Mesenchymal stem cell (in vitro differentiated cells and primary cell): ENCODE results near the gene PDE11A.

Source experiments
- DNase-seq: peaks from one replicate; pipeline ENCODE4 v3.0.0-alpha.2; 2013
- H2AFZ ChIP-seq: one replicate; pipeline ENCODE4 v1.6.1; 2013; ENCODE audit warnings: low read depth, mild to moderate bottlenecking, control low read depth, inconsistent platforms, low read length, moderate library complexity
- H2AK5ac ChIP-seq: 2 replicates; pipeline ENCODE4 v1.6.1; 2013; ENCODE audit warnings: low read length, moderate library complexity, mild to moderate bottlenecking, inconsistent platforms; ENCODE audit not compliant: severe bottlenecking
- H2BK120ac ChIP-seq: one replicate; pipeline ENCODE4 v1.6.1; 2013; ENCODE audit warnings: low read depth, mild to moderate bottlenecking, inconsistent platforms, low read length, moderate library complexity
- H2BK12ac ChIP-seq, 2 experiments: one replicate each; pipeline ENCODE4 v1.6.1; 2013; ENCODE audit warnings: inconsistent platforms in 2 of 2, low read length in 2 of 2, mild to moderate bottlenecking in 2 of 2, moderate library complexity in 2 of 2, control low read depth in 1 of 2
- H2BK15ac ChIP-seq: one replicate; pipeline ENCODE4 v1.6.1; 2013; ENCODE audit warnings: mild to moderate bottlenecking, low read depth, inconsistent platforms; ENCODE audit not compliant: poor library complexity, severe bottlenecking
- H2BK5ac ChIP-seq: 2 replicates; pipeline ENCODE4 v1.6.1; 2013; ENCODE audit warnings: low read depth, mild to moderate bottlenecking, low read length, control low read depth, inconsistent platforms; ENCODE audit not compliant: poor library complexity, severe bottlenecking
- H3K14ac ChIP-seq, 2 experiments: one replicate each; pipeline ENCODE4 v1.6.1; 2013; ENCODE audit warnings: inconsistent platforms in 2 of 2, low read length in 2 of 2, control low read depth in 1 of 2, mild to moderate bottlenecking in 1 of 2, moderate library complexity in 1 of 2
- H3K18ac ChIP-seq, 2 experiments: one replicate each; pipeline ENCODE4 v1.6.1; 2013; ENCODE audit warnings: inconsistent platforms in 2 of 2, low read length in 2 of 2, control low read depth in 1 of 2, low read depth in 1 of 2, mild to moderate bottlenecking in 1 of 2
- H3K23ac ChIP-seq, 2 experiments: one replicate each; pipeline ENCODE4 v1.6.1; 2013; ENCODE audit warnings: inconsistent platforms in 2 of 2, low read length in 2 of 2, mild to moderate bottlenecking in 2 of 2, moderate library complexity in 2 of 2, control low read depth in 1 of 2
- H3K27ac ChIP-seq: 2 replicates; pipeline ENCODE4 v1.5.1; 2013; ENCODE audit warnings: mild to moderate bottlenecking, moderate library complexity, low read length, control low read depth, inconsistent platforms; ENCODE audit not compliant: poor library complexity, severe bottlenecking
- H3K27me3 ChIP-seq, 2 experiments: 2 replicates each; pipeline versions ENCODE4 v1.6.1 to v1.7.0; 2013; ENCODE audit warnings: low read length in 2 of 2, mild to moderate bottlenecking in 2 of 2, moderate library complexity in 2 of 2, control low read depth in 1 of 2, inconsistent platforms in 1 of 2; ENCODE audit not compliant: control insufficient read depth in 1 of 2, insufficient read depth in 1 of 2
- H3K36me3 ChIP-seq, 2 experiments: 2 replicates each; pipeline versions ENCODE4 v1.6.1 to v1.7.0; 2013; ENCODE audit warnings: low read length in 2 of 2, control low read depth in 1 of 2, inconsistent platforms in 1 of 2, low read depth in 1 of 2, mild to moderate bottlenecking in 1 of 2; ENCODE audit not compliant: insufficient read depth in 2 of 2, control insufficient read depth in 1 of 2
- H3K4ac ChIP-seq, 2 experiments: one replicate each; pipeline ENCODE4 v1.6.1; 2013; ENCODE audit warnings: inconsistent platforms in 2 of 2, low read length in 2 of 2, mild to moderate bottlenecking in 2 of 2, moderate library complexity in 2 of 2, control low read depth in 1 of 2, low read depth in 1 of 2
- H3K4me1 ChIP-seq: 2 replicates; pipeline ENCODE4 v1.6.1; 2013; ENCODE audit warnings: low read depth, low read length, control low read depth; ENCODE audit not compliant: control insufficient read depth, insufficient read depth
- H3K4me2 ChIP-seq: 2 replicates; pipeline ENCODE4 v1.6.1; 2013; ENCODE audit warnings: low read length, mild to moderate bottlenecking, inconsistent platforms; ENCODE audit not compliant: poor library complexity, severe bottlenecking
- H3K4me3 ChIP-seq, 2 experiments: 2 replicates each; pipeline versions ENCODE4 v1.5.1 to v1.7.0; 2013; ENCODE audit warnings: low read length in 2 of 2, mild to moderate bottlenecking in 2 of 2, control low read depth in 1 of 2, low read depth in 1 of 2; ENCODE audit not compliant: insufficient read depth in 1 of 2
- H3K79me1 ChIP-seq: replicated peaks from 2 replicates; pipeline ENCODE4 v1.6.1; 2013; ENCODE audit warnings: mild to moderate bottlenecking, control low read depth, low read length, inconsistent platforms; ENCODE audit not compliant: poor library complexity, severe bottlenecking
- H3K9ac ChIP-seq: 2 replicates; pipeline ENCODE4 v1.7.0; 2013; ENCODE audit warnings: mild to moderate bottlenecking, low read length, moderate library complexity
- H3K9me3 ChIP-seq: 2 replicates; pipeline ENCODE4 v1.7.0; 2013; ENCODE audit warnings: mild to moderate bottlenecking, low read length; ENCODE audit not compliant: control insufficient read depth
- H4K8ac ChIP-seq: one replicate; pipeline ENCODE4 v1.6.1; 2013; ENCODE audit warnings: inconsistent platforms, mild to moderate bottlenecking, low read length, moderate library complexity
- H4K91ac ChIP-seq: one replicate; pipeline ENCODE4 v1.6.1; 2013; ENCODE audit warnings: mild to moderate bottlenecking, low read length, inconsistent platforms
- WGBS: methylation state at CpG from one replicate; pipeline ENCODE4 v1.1.7; 2013; ENCODE audit warnings: mixed read lengths; 5-methylcytosine and 5-hydroxymethylcytosine counted together

Gene PDE11A

DNA sequence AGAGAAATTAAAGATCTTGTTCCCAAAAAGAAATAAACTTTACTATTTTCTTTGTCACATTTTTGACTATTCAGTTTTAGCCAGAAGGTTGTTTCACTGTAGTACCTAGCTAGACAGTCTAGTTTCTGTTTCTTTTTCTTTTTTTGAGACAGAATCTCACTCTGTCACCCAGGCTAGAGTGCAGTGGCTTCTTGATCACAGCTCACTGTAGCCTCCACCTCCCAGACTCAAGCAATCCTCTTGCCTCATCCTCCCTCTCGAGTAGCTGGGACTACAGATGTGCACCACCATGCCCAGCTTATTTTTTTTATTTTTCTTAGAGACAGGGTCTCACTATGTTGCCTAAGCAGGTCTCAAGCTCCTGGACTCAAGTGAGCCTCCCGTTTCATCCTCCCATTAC, 41.9 kb upstream of the PDE11A start:
- H3K9me3 ChIP-seq, result no peaks in the 10 kb centered on the region
- H2BK5ac ChIP-seq, result no peak overlapping the region
- no peak overlapping the region for H3K23ac ChIP-seq
- no peak overlapping the region for H3K4me2 ChIP-seq
- no peak overlapping the region for H4K91ac ChIP-seq
- no peak overlapping the region for H3K4ac ChIP-seq
- no peak overlapping the region for H3K27ac ChIP-seq
- no peaks in the 10 kb centered on the region for H3K4me1 ChIP-seq
- no peak overlapping the region for H3K4me3 ChIP-seq
- H2BK12ac ChIP-seq, result no peak overlapping the region
- H3K18ac ChIP-seq, result no peak overlapping the region
- no peaks in the 10 kb centered on the region for H3K27me3 ChIP-seq
- no peak overlapping the region for H4K8ac ChIP-seq
- H2AK5ac ChIP-seq, result no peak overlapping the region
- no peak overlapping the region for H2AFZ ChIP-seq
- DNase-seq, result no peak
- H2BK120ac ChIP-seq, result no peak overlapping the region
- H3K9ac ChIP-seq, result peak overlapping the region; percentile 91
- WGBS, result 92% methylated on average over 2 of the region's 2 CpGs
- peaks cover 13% of the 10 kb centered on the region for H3K79me1 ChIP-seq
- no peak overlapping the region for H2BK15ac ChIP-seq
- peaks cover 0 to 34% of the 10 kb centered on the region in 2 experiments for H3K36me3 ChIP-seq
- H3K14ac ChIP-seq, result no peak overlapping the region

DNA sequence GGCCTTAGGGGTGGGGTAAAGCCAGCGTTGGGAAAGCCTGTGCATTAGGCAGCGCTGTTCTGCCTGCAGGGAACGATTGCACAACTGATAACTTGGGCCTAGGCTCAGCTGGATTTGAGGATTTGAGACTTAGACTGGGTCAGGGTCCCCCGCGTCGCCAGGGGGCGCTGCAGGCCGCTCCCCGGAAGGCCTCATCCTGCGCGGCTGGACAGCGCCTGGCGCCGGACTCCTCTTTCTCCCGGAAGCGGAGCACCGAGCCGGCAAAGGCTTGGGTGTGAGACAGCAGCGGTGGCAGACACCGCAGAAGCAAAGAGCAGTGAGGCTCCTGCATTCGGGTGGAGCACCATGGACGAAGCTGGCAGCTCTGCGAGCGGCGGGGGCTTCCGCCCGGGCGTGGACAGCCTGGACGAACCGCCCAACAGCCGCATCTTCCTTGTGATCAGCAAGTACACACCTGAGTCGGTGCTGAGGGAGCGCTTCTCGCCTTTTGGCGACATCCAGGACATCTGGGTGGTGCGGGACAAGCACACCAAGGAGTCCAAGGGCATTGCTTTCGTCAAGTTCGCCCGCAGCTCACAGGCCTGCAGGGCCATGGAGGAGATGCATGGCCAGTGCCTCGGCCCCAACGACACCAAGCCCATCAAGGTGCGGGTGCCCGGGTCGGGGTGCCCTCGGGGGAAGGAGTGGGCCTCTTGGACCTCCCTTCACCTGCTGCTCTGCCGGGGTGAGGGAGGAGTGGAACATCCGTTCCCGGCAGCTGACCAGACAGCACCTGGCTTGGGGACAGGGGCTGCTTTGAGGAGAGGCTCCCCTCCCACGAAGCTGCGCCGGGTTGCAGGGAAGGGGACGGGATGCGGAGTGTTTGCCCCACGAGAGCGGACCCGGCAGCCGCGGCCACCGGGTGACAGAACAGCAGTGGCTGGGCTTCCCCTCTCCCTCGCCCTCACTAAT, 39.9 kb upstream of the PDE11A start, which contains the start of gene RBM45:
TSS of gene RBM45 (plus strand) at position 236 of the 951 bp plus-strand sequence. CDS start at position 346, 110 bp downstream.
- peak within 1 kb of the TSS; percentile 12 for H2BK120ac ChIP-seq
- H3K18ac ChIP-seq, result peak within 1 kb of the TSS; percentile 1 to 93
- peak within 1 kb of the TSS in 1 of 2 experiments; percentile 32 for H2BK12ac ChIP-seq
- H3K4me1 ChIP-seq, result no peaks in the 10 kb centered on the region
- peak within 1 kb of the TSS in 1 of 2 experiments; percentile 96 for H3K23ac ChIP-seq
- no peak within 1 kb of the TSS for H2AK5ac ChIP-seq
- peak within 1 kb of the TSS; percentile 80 for H2AFZ ChIP-seq
- H2BK15ac ChIP-seq, result no peak within 1 kb of the TSS
- H3K14ac ChIP-seq, result peak within 1 kb of the TSS in 1 of 2 experiments; percentile 94
- peak within 1 kb of the TSS; percentile 86 to 96 for H3K4me3 ChIP-seq
- H3K27me3 ChIP-seq, result no peaks in the 10 kb centered on the region
- H3K79me1 ChIP-seq, result peaks cover 13% of the 10 kb centered on the region
- H2BK5ac ChIP-seq, result no peak within 1 kb of the TSS
- H3K4me2 ChIP-seq, result peak within 1 kb of the TSS; percentile 80
- H3K9me3 ChIP-seq, result no peaks in the 10 kb centered on the region
- WGBS, result 1% methylated on average over 60 of the region's 60 CpGs
- H4K8ac ChIP-seq, result peak within 1 kb of the TSS; percentile 66
- H3K27ac ChIP-seq, result peak within 1 kb of the TSS; percentile 50
- DNase-seq, result peak; percentile 93
- peaks cover 0 to 15% of the 10 kb centered on the region in 2 experiments for H3K36me3 ChIP-seq
- peak within 1 kb of the TSS; percentile 91 for H3K9ac ChIP-seq
- H3K4ac ChIP-seq, result peak within 1 kb of the TSS in 1 of 2 experiments; percentile 77
- peak within 1 kb of the TSS; percentile 15 for H4K91ac ChIP-seq

GRCh38 chr2:178111743-178112142, 39.2 kb upstream of the PDE11A start:
- peaks cover 13% of the 10 kb centered on the region for H3K79me1 ChIP-seq
- no peak overlapping the region for H3K4ac ChIP-seq
- H2BK15ac ChIP-seq, result no peak overlapping the region

DNA sequence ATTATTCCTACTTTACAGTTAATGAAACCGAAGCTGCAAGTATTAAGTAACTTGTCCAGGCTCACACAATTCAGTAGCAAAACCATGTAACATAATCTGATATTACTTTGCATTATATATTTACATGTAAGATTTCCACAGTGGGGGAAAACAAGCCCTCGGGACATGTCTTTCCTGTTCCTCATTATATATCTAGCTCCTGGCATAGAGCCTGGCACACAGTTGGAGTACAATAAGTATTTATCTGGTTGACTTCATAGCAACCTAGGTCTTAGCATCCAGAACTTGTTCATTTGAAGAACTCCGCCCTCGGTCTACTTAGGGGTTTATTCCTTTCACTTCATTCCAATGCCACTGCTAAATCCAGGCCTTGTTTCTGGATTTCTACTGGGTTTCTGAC, 38.1 kb upstream of the PDE11A start:
- 96% methylated on average over 3 of the region's 4 CpGs for WGBS
- H2BK5ac ChIP-seq, result no peak overlapping the region

More at GRCh38 chr2:178111743-178112142, 39.2 kb upstream of the PDE11A start:
- Histone ChIP-seq H3K27ac (no peak overlapping the region), H2BK12ac (no peak overlapping the region), H3K4me3 (peak overlapping the region in 1 of 2 experiments; percentile 96), H3K36me3 (peaks cover 0 to 10% of the 10 kb centered on the region in 2 experiments), H3K18ac (no peak overlapping the region), H3K9ac (peak overlapping the region; percentile 52), H2BK5ac (no peak overlapping the region), H3K9me3 (no peaks in the 10 kb centered on the region), H3K14ac (no peak overlapping the region), H3K23ac (no peak overlapping the region), H2BK120ac (peak overlapping the region; percentile 12), H2AK5ac (no peak overlapping the region), H4K8ac (no peak overlapping the region), H4K91ac (no peak overlapping the region), H3K4me2 (no peak overlapping the region), H3K4me1 (no peaks in the 10 kb centered on the region), H2AFZ (no peak overlapping the region), H3K27me3 (no peaks in the 10 kb centered on the region)
- peak; percentile 7 for DNase-seq
- 100% methylated on average over 1 of the region's 1 CpG for WGBS

More for the DNA sequence above, 38.1 kb upstream of the PDE11A start:
- no peak overlapping the region for H3K4me2 ChIP-seq
- no peak overlapping the region for H3K27ac ChIP-seq
- H3K4me1 ChIP-seq, result no peaks in the 10 kb centered on the region
- no peaks in the 10 kb centered on the region for H3K27me3 ChIP-seq
- H3K4me3 ChIP-seq, result no peak overlapping the region
- H3K14ac ChIP-seq, result no peak overlapping the region
- H2AK5ac ChIP-seq, result no peak overlapping the region
- no peak for DNase-seq
- H3K9ac ChIP-seq, result no peak overlapping the region
- H3K4ac ChIP-seq, result no peak overlapping the region
- no peak overlapping the region for H3K23ac ChIP-seq
- no peaks in the 10 kb centered on the region for H3K9me3 ChIP-seq
- H3K36me3 ChIP-seq, result peaks cover 0 to 2% of the 10 kb centered on the region in 2 experiments
- no peak overlapping the region for H2BK15ac ChIP-seq
- H2BK120ac ChIP-seq, result no peak overlapping the region
- no peak overlapping the region for H3K18ac ChIP-seq
- H4K91ac ChIP-seq, result no peak overlapping the region
- no peak overlapping the region for H2AFZ ChIP-seq
- H3K79me1 ChIP-seq, result peaks cover 10% of the 10 kb centered on the region
- no peak overlapping the region for H2BK12ac ChIP-seq
- no peak overlapping the region for H4K8ac ChIP-seq
